HepG2 (cell line): ENCODE results near the gene KCNAB1. TPM values are rescaled to one million over a fixed set of nuclear protein-coding genes. Genes with fewer than 3 reads are reported as not detected.

Source experiments
- CEBPB ChIP-seq: IDR thresholded peaks from 2 replicates; pipeline ENCODE4 v1.6.1; 2011; ENCODE audit warnings: low read depth, low read length, improper control_type of control experiment, borderline replicate concordance
- DPF2 ChIP-seq: sonication (generic); formaldehyde crosslinking; IDR thresholded peaks from 2 replicates; pipeline ENCODE4 v1.4.0; 2020; ENCODE audit warnings: mild to moderate bottlenecking, low read depth, missing genetic modification reagents, borderline replicate concordance
- DR1 ChIP-seq: sonication (generic); formaldehyde crosslinking; IDR thresholded peaks from 2 replicates; pipeline ENCODE4 v1.8.0; 2021; ENCODE audit warnings: mild to moderate bottlenecking, missing genetic modification reagents, inconsistent platforms
- ERF ChIP-seq: IDR thresholded peaks from 2 replicates; pipeline ENCODE4 v1.6.1; 2018; ENCODE audit warnings: missing biosample characterization, missing genetic modification reagents
- HBP1 ChIP-seq: IDR thresholded peaks from 2 replicates; pipeline ENCODE4 v1.6.1; 2016; ENCODE audit warnings: low read depth, control low read depth
- HNF1B ChIP-seq: sonication (generic); formaldehyde crosslinking; IDR thresholded peaks from 2 replicates; pipeline ENCODE4 v1.5.1; 2020; ENCODE audit warnings: mild to moderate bottlenecking, moderate library complexity, missing genetic modification reagents
- HOXA3 ChIP-seq: sonication (generic); formaldehyde crosslinking; IDR thresholded peaks from 2 replicates; pipeline ENCODE4 v1.5.0; 2020; ENCODE audit warnings: missing genetic modification reagents
- KDM2A ChIP-seq: sonication (generic); formaldehyde crosslinking; IDR thresholded peaks from 2 replicates; pipeline ENCODE4 v1.4.0; 2020; ENCODE audit warnings: low read depth, missing genetic modification reagents, borderline replicate concordance
- MBD4 ChIP-seq: IDR thresholded peaks from 2 replicates; pipeline ENCODE4 v1.6.1; 2012; ENCODE audit warnings: low read length, inconsistent platforms, borderline replicate concordance
- MIER2 ChIP-seq: IDR thresholded peaks from 2 replicates; pipeline ENCODE4 v1.6.1; 2016; ENCODE audit warnings: missing biosample characterization, missing genetic modification reagents
- NPAS2 ChIP-seq: sonication (generic); formaldehyde crosslinking; IDR thresholded peaks from 2 replicates; pipeline ENCODE4 v1.8.0; 2022; ENCODE audit warnings: mild to moderate bottlenecking, missing genetic modification reagents, borderline replicate concordance
- SRF ChIP-seq: IDR thresholded peaks from 2 replicates; pipeline ENCODE4 v1.6.1; 2011; ENCODE audit warnings: mild to moderate bottlenecking, low read depth, low read length, moderate library complexity
- TBL1XR1 ChIP-seq: fragments of 150-350 bp; IDR thresholded peaks from 2 replicates; pipeline ENCODE4 v1.6.1; 2014; ENCODE audit warnings: borderline replicate concordance, low read length; ENCODE audit not compliant: partially characterized antibody
- ZNF17 ChIP-seq: sonication (generic); formaldehyde crosslinking; IDR thresholded peaks from 2 replicates; pipeline ENCODE4 v1.5.0; 2020; ENCODE audit warnings: mild to moderate bottlenecking, missing genetic modification reagents
- ZNF350 ChIP-seq: sonication (generic); formaldehyde crosslinking; IDR thresholded peaks from 2 replicates; pipeline ENCODE4 v1.4.0; 2020; ENCODE audit warnings: mild to moderate bottlenecking, low read depth, missing genetic modification reagents, borderline replicate concordance
- ZNF614 ChIP-seq: IDR thresholded peaks from 2 replicates; pipeline ENCODE4 v1.6.1; 2018; ENCODE audit warnings: missing biosample characterization, missing genetic modification reagents, inconsistent platforms, borderline replicate concordance
- polyA plus RNA-seq, 8 experiments: library from polyadenylated mRNA; depleted of rRNA in 3 of 8; stranded (reverse) in 7 of 8; unstranded in 1 of 8; fragments of >200 nt; fragmentation: Illumina TruSeq in 4 of 8; extraction: Trizol in 4 of 8; gene quantifications; 2 replicates each; pipeline versions ENCODE4 v1.2.1 to v1.2.3, GENCODE V29; 2011 to 2016; ENCODE audit warnings: low read depth in 4 of 8, missing spikeins in 1 of 8, mixed read lengths in 1 of 8; ENCODE audit not compliant: insufficient read depth in 1 of 8
- total RNA-seq, 5 experiments: library from RNA; depleted of rRNA; stranded (reverse); fragments of >200 nt; fragmentation: Illumina TruSeq; extraction: Trizol; gene quantifications; 2 replicates each; pipeline ENCODE4 v1.2.3, GENCODE V29; 2016; ENCODE audit warnings: low read depth in 1 of 5
- TF ChIP-seq, protein P1 (sequence below), 2 experiments: sonication (generic) in 1 of 2; formaldehyde crosslinking in 1 of 2; IDR thresholded peaks; 2 replicates each; pipeline versions ENCODE4 v1.5.1 to v1.6.1; 2011 to 2020; ENCODE audit warnings: borderline replicate concordance in 1 of 2, low read depth in 1 of 2, low read length in 1 of 2, mild to moderate bottlenecking in 1 of 2, missing genetic modification reagents in 1 of 2, moderate library complexity in 1 of 2
- TF ChIP-seq, protein P2 (sequence below): sonication (generic); formaldehyde crosslinking; IDR thresholded peaks from 2 replicates; pipeline ENCODE4 v1.8.0; 2022; ENCODE audit warnings: mild to moderate bottlenecking, missing genetic modification reagents, borderline replicate concordance
- TF ChIP-seq, protein P3 (sequence below): sonication (generic); formaldehyde crosslinking; IDR thresholded peaks from 2 replicates; pipeline ENCODE4 v1.8.1; 2023; ENCODE audit warnings: mild to moderate bottlenecking, missing genetic modification reagents

KCNAB1 gene
- total and polyA plus RNA-seq, 2 of the 13 experiments (the other 11 are each of a cell fraction or from before 2014, with no cell fraction given), result not detected

- TF ChIP-seq, protein P1, sequence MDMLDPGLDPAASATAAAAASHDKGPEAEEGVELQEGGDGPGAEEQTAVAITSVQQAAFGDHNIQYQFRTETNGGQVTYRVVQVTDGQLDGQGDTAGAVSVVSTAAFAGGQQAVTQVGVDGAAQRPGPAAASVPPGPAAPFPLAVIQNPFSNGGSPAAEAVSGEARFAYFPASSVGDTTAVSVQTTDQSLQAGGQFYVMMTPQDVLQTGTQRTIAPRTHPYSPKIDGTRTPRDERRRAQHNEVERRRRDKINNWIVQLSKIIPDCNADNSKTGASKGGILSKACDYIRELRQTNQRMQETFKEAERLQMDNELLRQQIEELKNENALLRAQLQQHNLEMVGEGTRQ (IDR thresholded peaks at IDR 0.05; ENCODE audit: low read depth, low read length), result peak; percentile 93
- TF ChIP-seq, protein P1 (CRISPR knock-in tag; IDR thresholded peaks at IDR 0.05; ENCODE audit: borderline replicate concordance), result peak; percentile 99
- TF ChIP-seq, protein P2, sequence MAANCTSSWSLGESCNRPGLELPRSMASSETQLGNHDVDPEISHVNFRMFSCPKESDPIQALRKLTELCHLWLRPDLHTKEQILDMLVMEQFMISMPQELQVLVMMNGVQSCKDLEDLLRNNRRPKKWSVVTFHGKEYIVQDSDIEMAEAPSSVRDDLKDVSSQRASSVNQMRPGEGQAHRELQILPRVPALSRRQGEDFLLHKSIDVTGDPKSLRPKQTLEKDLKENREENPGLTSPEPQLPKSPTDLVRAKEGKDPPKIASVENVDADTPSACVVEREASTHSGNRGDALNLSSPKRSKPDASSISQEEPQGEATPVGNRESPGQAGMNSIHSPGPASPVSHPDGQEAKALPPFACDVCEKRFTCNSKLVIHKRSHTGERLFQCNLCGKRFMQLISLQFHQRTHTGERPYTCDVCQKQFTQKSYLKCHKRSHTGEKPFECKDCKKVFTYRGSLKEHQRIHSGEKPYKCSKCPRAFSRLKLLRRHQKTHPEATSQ (CRISPR knock-in tag), result no peak; the same call in 1 of the 2 replicates
- no peak for TF ChIP-seq MBD4
- TF ChIP-seq, protein P3, sequence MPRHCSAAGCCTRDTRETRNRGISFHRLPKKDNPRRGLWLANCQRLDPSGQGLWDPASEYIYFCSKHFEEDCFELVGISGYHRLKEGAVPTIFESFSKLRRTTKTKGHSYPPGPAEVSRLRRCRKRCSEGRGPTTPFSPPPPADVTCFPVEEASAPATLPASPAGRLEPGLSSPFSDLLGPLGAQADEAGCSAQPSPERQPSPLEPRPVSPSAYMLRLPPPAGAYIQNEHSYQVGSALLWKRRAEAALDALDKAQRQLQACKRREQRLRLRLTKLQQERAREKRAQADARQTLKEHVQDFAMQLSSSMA (CRISPR knock-in tag), result 0 out of 2 replicates have a peak, but pooled peaks have one; percentile 45
- TF ChIP-seq ERF (CRISPR knock-in tag), result no peak; the same call in 1 of the 2 replicates
- no peak for TF ChIP-seq CEBPB
- TF ChIP-seq HOXA3, result peak; percentile 82; the same call in 1 of the 2 replicates
- TF ChIP-seq ZNF17, result no peak
- TF ChIP-seq ZNF350 (CRISPR knock-in tag), result peak; percentile 74; the same call in 1 of the 2 replicates
- TF ChIP-seq ZNF614 (CRISPR knock-in tag), result peak; percentile 71; the same call in 1 of the 2 replicates
- TF ChIP-seq DR1 (CRISPR knock-in tag), result peak; percentile 61; the same call in 1 of the 2 replicates
- TF ChIP-seq MIER2 (CRISPR knock-in tag), result no peak
- TF ChIP-seq DPF2 (CRISPR knock-in tag), result no peak
- TF ChIP-seq NPAS2 (CRISPR knock-in tag), result no peak
- no peak; the same call in 1 of the 2 replicates for TF ChIP-seq KDM2A
- TF ChIP-seq HNF1B (CRISPR knock-in tag), result 0 out of 2 replicates have a peak, but pooled peaks have one; percentile 20
- no peak for TF ChIP-seq SRF
- TF ChIP-seq TBL1XR1, result peak; percentile 51
- TF ChIP-seq HBP1, result no peak
Measured at GRCh38 chr3:156554842-156555687, 434.7 kb downstream of the KCNAB1 start, which contains the start of gene SSR3 (continued).
